ENCODE data around the gene TPRN. TPM values are rescaled to one million over a fixed set of nuclear protein-coding genes. Genes with fewer than 3 reads are reported as not detected.

The TPRN gene
- total and polyA plus RNA-seq, 4 donors: 6.7 to 30.8 (median 17.0) TPM

DNA sequence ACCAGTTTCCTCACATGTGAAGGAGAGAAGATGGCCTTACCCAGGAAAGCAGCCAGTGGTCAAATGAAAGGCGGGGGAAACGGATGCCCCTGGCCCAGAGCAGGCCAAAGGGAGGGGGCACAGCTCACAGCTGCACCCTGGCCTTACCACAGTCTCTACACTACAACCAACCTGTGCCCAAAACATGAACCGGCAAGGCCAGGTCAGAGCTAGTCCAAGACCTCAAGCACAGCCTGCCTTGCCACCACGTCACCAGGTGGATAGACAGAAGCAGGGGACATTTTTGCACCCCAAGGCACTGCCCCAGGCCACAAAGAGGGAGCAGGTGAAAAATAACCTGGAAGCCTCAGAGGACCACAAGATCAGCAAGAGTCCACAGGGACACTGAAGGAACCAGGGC lies 57.1 kb downstream of the TPRN start:
- 51% methylated on average over 4 of the region's 4 CpGs for WGBS (ENCODE audit: insufficient coverage)
- H3K27ac ChIP-seq (ENCODE audit: low read depth, low read length): no peak overlapping the region
- peaks cover 22% of the 10 kb centered on the region for H3K27me3 ChIP-seq (ENCODE audit: control insufficient read depth, insufficient read depth, low read length)
- peaks cover 69% of the 10 kb centered on the region for H3K36me3 ChIP-seq (ENCODE audit: control insufficient read depth, insufficient read depth, low read length)
- no peak for DNase-seq (ENCODE audit: low read depth in 4 of 6, low spot score in 6 of 6)
- no peaks in the 10 kb centered on the region for H3K9me3 ChIP-seq (ENCODE audit: control insufficient read depth, insufficient read depth, low read length)
- no peak overlapping the region for H3K4me3 ChIP-seq (ENCODE audit: low read depth, low read length)
- peaks cover 30% of the 10 kb centered on the region for H3K4me1 ChIP-seq (ENCODE audit: control insufficient read depth, insufficient read depth, low read length)

DNA sequence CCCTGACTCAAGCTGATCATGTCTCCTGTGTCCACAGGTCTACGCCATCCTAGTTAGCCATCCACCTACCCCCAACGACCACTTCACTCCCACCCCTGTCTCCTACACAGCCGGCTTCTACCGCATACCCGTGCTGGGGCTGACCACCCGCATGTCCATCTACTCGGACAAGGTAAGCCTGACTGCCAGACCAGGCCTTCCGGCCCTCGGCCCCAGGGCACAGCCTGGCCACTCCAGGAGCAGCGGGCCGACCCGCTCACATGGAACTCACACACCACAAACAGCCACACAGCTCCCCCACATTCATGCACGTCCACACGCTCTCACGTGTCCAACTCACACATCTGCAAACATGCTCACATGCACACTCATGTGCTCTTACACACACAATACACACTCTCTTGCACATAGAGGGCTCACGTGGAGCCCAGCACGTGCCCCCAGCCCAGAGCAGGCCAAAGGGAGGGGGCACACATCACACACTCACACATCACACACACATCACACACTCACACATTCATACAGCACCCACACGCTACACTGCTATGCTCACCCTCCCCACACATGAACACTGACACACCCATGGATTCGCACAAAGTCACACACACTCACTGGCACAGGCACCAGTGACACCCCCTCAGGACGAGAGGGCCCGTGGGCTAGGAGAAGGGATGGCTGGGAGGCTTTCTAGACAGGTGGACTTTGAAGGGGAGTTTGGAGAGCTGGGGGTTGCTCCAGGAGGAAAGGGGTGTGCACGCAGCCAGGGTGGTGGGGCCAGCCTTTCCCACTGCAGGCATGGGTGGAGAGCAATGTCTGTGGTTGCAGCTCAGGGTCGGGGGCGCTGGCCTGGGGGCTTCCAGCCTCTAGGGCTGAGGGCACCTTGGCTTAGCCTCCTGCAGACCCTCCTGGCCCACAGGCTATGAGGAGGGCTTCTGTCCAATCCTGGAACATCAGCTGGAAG lies 58.3 kb downstream of the TPRN start:
- Histone ChIP-seq H3K4me1 (ENCODE audit: control insufficient read depth, insufficient read depth, low read length) (peaks cover 43% of the 10 kb centered on the region), H3K27me3 (ENCODE audit: control insufficient read depth, insufficient read depth, low read length) (peaks cover 33% of the 10 kb centered on the region), H3K9me3 (ENCODE audit: control insufficient read depth, insufficient read depth, low read length) (no peaks in the 10 kb centered on the region), H3K36me3 (ENCODE audit: control insufficient read depth, insufficient read depth, low read length) (peaks cover 57% of the 10 kb centered on the region), H3K4me3 (ENCODE audit: low read depth, low read length) (no peak overlapping the region), H3K27ac (ENCODE audit: low read depth, low read length) (no peak overlapping the region)
- WGBS (ENCODE audit: insufficient coverage): 75% methylated on average over 19 of the region's 24 CpGs
- no peak for DNase-seq (ENCODE audit: low read depth in 4 of 6, low spot score in 6 of 6)

Small RNA genes within 50 kb of the gene (small RNA-seq; reads per million reads assigned to genes)
- not detected for gene MIR3621 (ENCODE audit: low replicate concordance)

Other genes starting within 250 kb of the TPRN start
Only the 30 nearest of the 32 such genes appear.
- gene PTGDS, start 223.2 kb downstream of the TPRN start, total RNA-seq: 1,000 to 10,000 TPM in 1 of 2 donors, 100 to 1,000 TPM in 1; 697 to 6,990 TPM
- gene PTGDS, start 223.2 kb downstream of the TPRN start, polyA plus RNA-seq (ENCODE audit: insufficient read length in 2 of 2): 1,000 to 10,000 TPM in 1 of 2 donors, 100 to 1,000 TPM in 1; 304 to 3,209 TPM
- gene LCNL1, start 217.7 kb downstream of the TPRN start, total RNA-seq: 10 to 100 TPM in 1 of 2 donors, 1 to 10 TPM in 1; 2.3 to 54.0 TPM
- 10 to 100 TPM in 1 of 2 donors, 1 to 10 TPM in 1; 3.8 to 25.2 TPM for gene LCNL1, start 217.7 kb downstream of the TPRN start, polyA plus RNA-seq (ENCODE audit: insufficient read length in 2 of 2)
- gene PAXX, start 208.3 kb downstream of the TPRN start, total RNA-seq: 10 to 100 TPM; 15.7 to 57.5 TPM
- 100 to 1,000 TPM in 1 of 2 donors, 10 to 100 TPM in 1; 87.9 to 108 TPM for gene PAXX, start 208.3 kb downstream of the TPRN start, polyA plus RNA-seq (ENCODE audit: insufficient read length in 2 of 2)
- gene CLIC3, start 204.2 kb downstream of the TPRN start, total RNA-seq: 1 to 10 TPM; 2.0 to 6.4 TPM
- 1 to 10 TPM in 1 of 2 donors, under 1 TPM in 1; 0.35 to 2.0 TPM for gene CLIC3, start 204.2 kb downstream of the TPRN start, polyA plus RNA-seq (ENCODE audit: insufficient read length in 2 of 2)
- gene ABCA2, start 172.5 kb downstream of the TPRN start, total RNA-seq: 10 to 100 TPM; 46.8 to 52.0 TPM
- 100 to 1,000 TPM; 139 to 151 TPM for gene ABCA2, start 172.5 kb downstream of the TPRN start, polyA plus RNA-seq (ENCODE audit: insufficient read length in 2 of 2)
- under 1 TPM; 0.06 to 0.40 TPM for gene FUT7, start 168.7 kb downstream of the TPRN start, total RNA-seq
- gene FUT7, start 168.7 kb downstream of the TPRN start, polyA plus RNA-seq (ENCODE audit: insufficient read length in 2 of 2): under 1 TPM; 0.51 to 0.52 TPM
- 10 to 100 TPM; 26.7 to 82.7 TPM for gene NPDC1, start 154.6 kb downstream of the TPRN start, total RNA-seq
- 100 to 1,000 TPM; 245 to 276 TPM for gene NPDC1, start 154.6 kb downstream of the TPRN start, polyA plus RNA-seq (ENCODE audit: insufficient read length in 2 of 2)
- gene ENTPD2, start 146.7 kb downstream of the TPRN start, total RNA-seq: 1 to 10 TPM; 5.7 to 7.9 TPM
- 10 to 100 TPM; 49.1 to 50.7 TPM for gene ENTPD2, start 146.7 kb downstream of the TPRN start, polyA plus RNA-seq (ENCODE audit: insufficient read length in 2 of 2)
- gene SAPCD2, start 130.2 kb downstream of the TPRN start, total RNA-seq: 10 to 100 TPM in 1 of 2 donors, 1 to 10 TPM in 1; 5.0 to 12.6 TPM
- gene SAPCD2, start 130.2 kb downstream of the TPRN start, polyA plus RNA-seq (ENCODE audit: insufficient read length in 2 of 2): 10 to 100 TPM; 18.4 to 19.0 TPM
- gene UAP1L1, start 123.2 kb downstream of the TPRN start, total RNA-seq: 1 to 10 TPM; 3.5 to 8.1 TPM
- 1 to 10 TPM; 4.4 to 6.2 TPM for gene UAP1L1, start 123.2 kb downstream of the TPRN start, polyA plus RNA-seq (ENCODE audit: insufficient read length in 2 of 2)
- gene MAN1B1, start 113.8 kb downstream of the TPRN start, total RNA-seq: 10 to 100 TPM; 38.3 to 61.3 TPM
- gene MAN1B1, start 113.8 kb downstream of the TPRN start, polyA plus RNA-seq (ENCODE audit: insufficient read length in 2 of 2): 10 to 100 TPM; 63.3 to 81.3 TPM
- gene DPP7, start 86.0 kb downstream of the TPRN start, total RNA-seq: 100 to 1,000 TPM in 1 of 2 donors, 10 to 100 TPM in 1; 29.8 to 101 TPM
- gene DPP7, start 86.0 kb downstream of the TPRN start, polyA plus RNA-seq (ENCODE audit: insufficient read length in 2 of 2): 100 to 1,000 TPM; 127 to 144 TPM
- 10 to 100 TPM; 16.2 to 99.0 TPM for gene GRIN1, start 61.6 kb downstream of the TPRN start, total RNA-seq
- gene GRIN1, start 61.6 kb downstream of the TPRN start, polyA plus RNA-seq (ENCODE audit: insufficient read length in 2 of 2): 100 to 1,000 TPM; 193 to 207 TPM
- gene LRRC26, start 30.7 kb downstream of the TPRN start, total RNA-seq: under 1 TPM; 0.30 to 0.50 TPM
- gene LRRC26, start 30.7 kb downstream of the TPRN start, polyA plus RNA-seq (ENCODE audit: insufficient read length in 2 of 2): 1 to 10 TPM; 1.3 to 1.9 TPM
- not detected for gene TMEM210, start 28.7 kb downstream of the TPRN start, total RNA-seq
- under 1 TPM in 1 of 2 donors, not detected in 1; 0.42 TPM for gene TMEM210, start 28.7 kb downstream of the TPRN start, polyA plus RNA-seq (ENCODE audit: insufficient read length in 2 of 2)
- gene ANAPC2, start 12.2 kb downstream of the TPRN start, total RNA-seq: 10 to 100 TPM; 18.4 to 30.1 TPM
- gene ANAPC2, start 12.2 kb downstream of the TPRN start, polyA plus RNA-seq (ENCODE audit: insufficient read length in 2 of 2): 10 to 100 TPM; 58.2 to 69.8 TPM
- 10 to 100 TPM; 28.1 to 53.5 TPM for gene SSNA1, start 12.1 kb downstream of the TPRN start, total RNA-seq
- gene SSNA1, start 12.1 kb downstream of the TPRN start, polyA plus RNA-seq (ENCODE audit: insufficient read length in 2 of 2): 10 to 100 TPM; 64.1 to 66.9 TPM
- gene TMEM203, start 4.9 kb upstream of the TPRN start, total RNA-seq: 10 to 100 TPM; 28.5 to 34.1 TPM
- gene TMEM203, start 4.9 kb upstream of the TPRN start, polyA plus RNA-seq (ENCODE audit: insufficient read length in 2 of 2): 10 to 100 TPM; 48.8 to 50.7 TPM
- gene NDOR1, start 5.0 kb upstream of the TPRN start, total RNA-seq: 1 to 10 TPM; 3.2 to 6.1 TPM
- 10 to 100 TPM; 18.5 to 23.8 TPM for gene NDOR1, start 5.0 kb upstream of the TPRN start, polyA plus RNA-seq (ENCODE audit: insufficient read length in 2 of 2)
- gene RNF208, start 21.5 kb upstream of the TPRN start, total RNA-seq: 1 to 10 TPM; 2.0 to 3.0 TPM
- gene RNF208, start 21.5 kb upstream of the TPRN start, polyA plus RNA-seq (ENCODE audit: insufficient read length in 2 of 2): 10 to 100 TPM; 64.3 to 66.6 TPM
- under 1 TPM; 0.69 to 0.94 TPM for gene CYSRT1, start 24.4 kb upstream of the TPRN start, total RNA-seq
- gene CYSRT1, start 24.4 kb upstream of the TPRN start, polyA plus RNA-seq (ENCODE audit: insufficient read length in 2 of 2): 1 to 10 TPM; 3.4 to 4.5 TPM
- gene RNF224, start 26.8 kb upstream of the TPRN start, total RNA-seq: under 1 TPM in 1 of 2 donors, not detected in 1; 0.06 TPM
- gene RNF224, start 26.8 kb upstream of the TPRN start, polyA plus RNA-seq (ENCODE audit: insufficient read length in 2 of 2): 1 to 10 TPM; 1.3 to 2.2 TPM
- under 1 TPM in 1 of 2 donors, not detected in 1; 0.06 TPM for gene SLC34A3, start 30.2 kb upstream of the TPRN start, total RNA-seq
- gene SLC34A3, start 30.2 kb upstream of the TPRN start, polyA plus RNA-seq (ENCODE audit: insufficient read length in 2 of 2): 1 to 10 TPM in 1 of 2 donors, under 1 TPM in 1; 0.95 to 1.6 TPM
- 100 to 1,000 TPM; 152 to 247 TPM for gene TUBB4B, start 40.5 kb upstream of the TPRN start, total RNA-seq
- 100 to 1,000 TPM; 436 to 441 TPM for gene TUBB4B, start 40.5 kb upstream of the TPRN start, polyA plus RNA-seq (ENCODE audit: insufficient read length in 2 of 2)
- not detected for gene STPG3, start 50.5 kb upstream of the TPRN start, total RNA-seq
- gene STPG3, start 50.5 kb upstream of the TPRN start, polyA plus RNA-seq (ENCODE audit: insufficient read length in 2 of 2): under 1 TPM; 0.32 to 0.68 TPM
- gene NELFB, start 54.6 kb upstream of the TPRN start, total RNA-seq: 10 to 100 TPM; 29.6 to 31.0 TPM
- gene NELFB, start 54.6 kb upstream of the TPRN start, polyA plus RNA-seq (ENCODE audit: insufficient read length in 2 of 2): 10 to 100 TPM; 79.7 to 83.7 TPM
- 1 to 10 TPM; 1.3 to 3.5 TPM for gene TOR4A, start 77.0 kb upstream of the TPRN start, total RNA-seq
- gene TOR4A, start 77.0 kb upstream of the TPRN start, polyA plus RNA-seq (ENCODE audit: insufficient read length in 2 of 2): 1 to 10 TPM; 2.1 to 2.5 TPM
- 1 to 10 TPM; 3.2 to 5.7 TPM for gene NRARP, start 101.5 kb upstream of the TPRN start, total RNA-seq
- gene NRARP, start 101.5 kb upstream of the TPRN start, polyA plus RNA-seq (ENCODE audit: insufficient read length in 2 of 2): 10 to 100 TPM; 14.0 to 15.8 TPM
- gene EXD3, start 222.4 kb upstream of the TPRN start, total RNA-seq: 10 to 100 TPM in 1 of 2 donors, 1 to 10 TPM in 1; 9.4 to 21.7 TPM
- 10 to 100 TPM; 33.5 to 43.5 TPM for gene EXD3, start 222.4 kb upstream of the TPRN start, polyA plus RNA-seq (ENCODE audit: insufficient read length in 2 of 2)
- gene NOXA1, start 222.7 kb upstream of the TPRN start, total RNA-seq: 1 to 10 TPM; 1.4 to 7.1 TPM
- gene NOXA1, start 222.7 kb upstream of the TPRN start, polyA plus RNA-seq (ENCODE audit: insufficient read length in 2 of 2): 10 to 100 TPM; 14.2 to 14.6 TPM